GM21360 (cell line): ENCODE results near the gene QRICH2.
"Not testable (repeated sequence)": the region's sequence is repeated elsewhere in the genome, so short reads cannot be mapped to it uniquely, and the experiment has no call there.

Experiments used
- ATAC-seq: cut with Tn5 transposase; IDR thresholded peaks from one replicate; pipeline ENCODE4 v1.9.1; 2021; ENCODE audit warnings: mild to moderate bottlenecking, moderate library complexity; ENCODE audit not compliant: unreplicated experiment

Gene QRICH2

DNA sequence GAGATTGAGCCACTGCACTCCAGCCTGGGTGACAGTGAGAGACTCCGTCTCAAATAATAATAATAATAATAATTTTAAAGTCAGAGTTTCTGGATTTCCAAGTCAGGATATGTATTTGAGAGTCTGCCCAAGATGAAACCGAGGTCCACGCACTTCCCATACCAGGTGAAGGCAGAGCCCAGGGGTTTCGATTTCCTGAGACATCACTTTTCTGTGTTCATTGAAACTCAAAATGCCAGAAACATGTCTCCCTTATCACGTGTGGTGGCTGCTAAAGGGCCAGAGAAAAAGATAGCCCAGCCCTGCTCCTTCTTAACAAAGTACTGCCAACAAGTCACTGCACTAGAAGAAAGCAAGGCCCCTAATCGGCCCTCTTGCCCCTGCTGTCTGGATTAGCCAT lies 57.9 kb downstream of the QRICH2 start:
- no peak for ATAC-seq

GRCh38 chr17:76248013-76248782 lies 59.9 kb downstream of the QRICH2 start:
- ATAC-seq: no peak

- ATAC-seq: no peak
Observed at GRCh38 chr17:76247304-76247703, 60.8 kb downstream of the QRICH2 start.

DNA sequence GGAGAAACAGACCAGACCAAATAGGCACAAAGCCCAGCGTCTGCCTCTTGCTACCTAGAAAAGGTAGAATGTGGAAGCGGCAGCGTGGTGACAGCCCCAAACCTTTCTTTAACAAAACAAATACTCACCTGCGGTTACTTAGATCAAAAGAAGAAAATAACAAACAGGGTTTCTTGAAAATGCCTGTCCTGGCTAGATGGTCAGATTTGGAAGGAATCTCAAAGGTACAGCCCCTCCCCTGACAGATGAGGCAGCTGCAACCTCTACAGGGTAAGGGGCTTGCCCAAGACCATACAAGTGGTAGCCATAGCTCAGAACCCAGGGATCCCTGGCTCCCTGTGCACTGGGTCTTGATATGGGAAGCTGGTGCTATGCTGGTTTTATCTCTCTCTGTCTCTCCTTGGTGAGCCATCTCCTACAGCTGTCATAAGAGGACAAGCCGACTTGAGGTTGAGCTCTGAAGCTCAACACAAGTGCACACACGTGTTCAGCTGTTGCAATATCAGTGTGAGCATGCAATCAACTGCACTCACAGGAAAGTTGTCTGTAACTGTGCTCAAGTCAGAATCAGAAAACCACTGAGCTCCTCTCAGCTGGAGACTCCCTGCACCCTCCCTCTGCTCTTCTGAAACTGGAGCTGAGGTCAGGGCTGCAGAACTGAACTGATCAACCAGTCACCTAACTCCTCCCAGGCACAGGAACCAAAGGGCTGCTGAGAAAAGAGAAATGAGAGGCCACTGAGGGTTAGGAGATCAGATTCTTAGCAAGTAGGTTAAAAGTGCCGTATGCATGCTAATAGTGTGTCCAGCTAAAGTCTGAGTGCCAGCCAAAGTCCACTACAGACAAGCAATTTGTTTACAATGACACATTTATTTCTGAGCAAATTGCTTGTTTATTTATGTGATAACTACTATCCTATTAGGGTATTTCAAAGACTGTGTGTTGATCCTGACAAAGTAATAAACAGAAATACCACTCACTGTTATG lies 61.7 kb downstream of the QRICH2 start:
- ATAC-seq: peak; percentile 88

GRCh38 chr17:76244721-76245120 lies 63.4 kb downstream of the QRICH2 start:
- not testable (repeated sequence) for ATAC-seq

- no peak for ATAC-seq
Observed at GRCh38 chr17:76243826-76244679, 64.0 kb downstream of the QRICH2 start.

DNA sequence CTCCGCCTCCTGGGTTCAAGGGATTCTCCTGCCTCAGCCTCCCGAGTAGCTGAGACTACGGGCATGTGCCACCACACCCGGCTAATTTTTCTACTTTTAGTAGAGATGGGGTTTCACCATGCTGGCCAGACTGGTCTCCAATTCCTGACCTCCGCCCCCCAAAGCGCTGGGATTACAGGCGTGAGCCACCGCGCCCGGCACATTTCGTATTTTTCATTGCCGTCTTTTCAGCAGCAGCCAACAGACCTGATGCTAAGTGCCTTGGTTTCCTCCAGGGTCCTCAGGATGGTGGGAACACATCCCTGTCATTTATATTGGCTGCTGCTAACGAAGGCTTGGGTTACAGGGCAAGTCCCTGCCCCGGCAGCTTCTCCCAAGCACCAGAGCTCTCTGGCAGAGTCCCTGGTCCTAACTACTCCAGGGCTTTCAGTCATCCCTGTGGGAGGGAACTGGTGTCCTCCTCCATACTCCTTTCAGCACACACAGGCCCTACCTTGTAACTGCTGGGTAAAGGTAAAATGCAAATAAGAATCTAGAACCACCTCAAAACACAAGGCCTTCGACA lies 66.3 kb downstream of the QRICH2 start:
- ATAC-seq: no peak

GRCh38 chr17:76241204-76241538 lies 66.9 kb downstream of the QRICH2 start:
- no peak for ATAC-seq

- ATAC-seq: no peak
Observed at GRCh38 chr17:76240461-76241203, 67.4 kb downstream of the QRICH2 start, which contains the start of gene RNF157. Gene RNF157 (minus strand): TSS chr17:76240493. CDS start chr17:76240240, 253 bp downstream.

DNA sequence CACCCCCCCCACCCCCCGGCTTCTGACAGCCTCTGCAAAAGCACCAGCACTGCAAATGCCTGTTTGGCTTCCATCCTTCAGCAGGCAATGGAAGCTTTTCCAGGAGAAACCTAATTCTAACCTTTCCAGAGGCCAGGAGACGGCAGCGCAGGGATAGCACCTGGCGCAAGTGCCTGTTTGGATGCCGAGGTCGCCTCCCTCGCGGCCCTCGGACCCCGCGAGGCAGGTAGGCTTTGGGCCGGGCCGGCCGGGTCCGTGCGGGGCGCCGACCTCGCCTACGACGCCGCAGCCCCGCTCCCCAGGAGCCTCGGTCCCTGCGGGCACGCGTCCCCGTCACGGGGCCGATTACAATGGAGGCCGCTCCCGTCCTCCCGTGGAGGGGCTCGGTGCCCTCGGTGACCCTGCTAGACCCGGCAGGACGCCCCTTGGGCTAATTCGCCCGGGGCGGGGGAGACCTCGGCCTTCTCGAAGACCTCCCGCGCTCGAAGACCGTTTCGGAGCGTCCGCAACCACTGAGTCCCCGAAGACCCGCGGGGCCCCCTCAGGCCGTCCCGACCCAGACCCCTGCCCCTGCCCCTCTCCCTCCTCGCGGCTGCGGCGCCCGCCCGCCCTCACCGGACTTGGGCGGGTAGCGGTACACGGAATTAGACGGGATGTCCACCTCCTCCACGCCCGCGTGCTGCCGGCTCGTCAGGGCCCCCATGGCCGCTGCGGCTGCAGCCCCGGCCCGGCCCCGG lies 68.4 kb downstream of the QRICH2 start:
- no peak for ATAC-seq

DNA sequence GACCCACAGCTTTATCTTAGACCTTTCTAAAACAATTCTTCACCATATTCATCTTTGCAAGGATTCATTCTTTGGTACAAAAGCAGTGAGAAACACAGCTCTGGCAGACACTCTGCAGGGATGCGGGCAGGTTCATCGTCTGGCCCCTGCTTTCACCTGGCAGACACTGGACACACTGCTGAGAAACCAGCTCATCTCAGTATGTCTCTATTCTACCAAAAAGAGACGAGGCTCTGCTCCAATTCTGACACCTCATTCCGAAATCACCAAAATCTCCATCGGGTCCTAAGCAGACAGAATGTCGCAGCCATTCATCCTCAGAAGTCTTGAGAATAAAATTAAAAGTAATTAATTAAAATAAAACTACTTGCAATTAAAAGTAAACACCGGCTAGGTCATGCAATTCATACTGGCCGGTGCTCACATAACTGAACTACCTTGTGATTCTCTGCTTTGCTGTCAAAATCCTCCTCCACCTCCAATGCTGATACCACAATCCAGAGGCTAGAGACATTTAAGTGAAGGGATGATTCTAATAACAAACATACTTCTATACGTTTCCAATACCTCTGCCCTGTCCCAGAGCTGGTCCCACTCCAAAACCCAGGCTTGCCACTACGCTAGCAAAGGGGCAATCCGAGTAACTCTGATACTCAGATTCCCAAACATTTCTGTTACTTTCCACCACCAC lies 69.1 kb downstream of the QRICH2 start:
- no peak for ATAC-seq

GRCh38 chr17:76237859-76238313 lies 70.2 kb downstream of the QRICH2 start:
- no peak for ATAC-seq

GRCh38 chr17:76236603-76237002 lies 71.5 kb downstream of the QRICH2 start:
- ATAC-seq: no peak

GRCh38 chr17:76235883-76236282 lies 72.2 kb downstream of the QRICH2 start:
- no peak for ATAC-seq

- ATAC-seq: no peak
Observed at GRCh38 chr17:76234354-76234679, 73.8 kb downstream of the QRICH2 start.

- no peak for ATAC-seq
Observed at GRCh38 chr17:76233588-76234353, 74.3 kb downstream of the QRICH2 start.

GRCh38 chr17:76232342-76232741 lies 75.7 kb downstream of the QRICH2 start:
- no peak for ATAC-seq

GRCh38 chr17:76226749-76227148 lies 81.3 kb downstream of the QRICH2 start:
- not testable (repeated sequence) for ATAC-seq
